HCT116 (cell line): Measurements from ENCODE around the gene PRPF38A. TPM values are rescaled to one million over a fixed set of nuclear protein-coding genes. Genes with fewer than 3 reads are reported as not detected.

Experiments used
- ATAC-seq: fragments of 200-7000 bp; cut with Tn5 transposase; 2 replicates; pipeline ENCODE4 v1.9.1; 2020; ENCODE audit warnings: mild to moderate bottlenecking, moderate library complexity
- BruUV-seq: library from RNA; stranded (reverse); fragments of 400-500 nt; replicated peaks from 2 replicates; lab custom pipeline; 2021; lab: Mats Ljungman, UMichigan
- CTCF ChIA-PET: fragments of 300-600 bp; sonication (Branson Sonifier 250); formaldehyde crosslinking; loops from one replicate; lab custom pipeline; 2021; ENCODE audit warnings: antibody characterized with exemption; lab: Charles Lee
- POLR2A ChIA-PET: fragments of 300-600, 350-600 bp; sonication (Branson Sonifier 250); formaldehyde crosslinking; loops from one replicate; lab custom pipeline; 2021; ENCODE audit warnings: antibody characterized with exemption; lab: Charles Lee
- RAD21 ChIA-PET, 2 experiments: fragments of 300-600 bp; sonication (Branson Sonifier 250); formaldehyde crosslinking; loops; one replicate each; lab custom pipeline; 2023; ENCODE audit warnings: low total read pairs in 2 of 2; ENCODE audit not compliant: uncharacterized antibody in 2 of 2, unreplicated experiment in 2 of 2, low non-redundant PET in 1 of 2; lab: Charles Lee
- DNase-seq: peaks from one replicate; pipeline ENCODE4 v3.0.0-alpha.2; 2010; ENCODE audit warnings: low read depth, low spot score
- H2AFZ ChIP-seq: fragments of 200-600 bp; shearing (Covaris generic), sonication (generic); 2 replicates; pipeline ENCODE4 v1.6.1; 2017; ENCODE audit warnings: low read depth, mixed run types, mixed read lengths, antibody characterized with exemption, low read length; ENCODE audit not compliant: poor library complexity, severe bottlenecking
- H3K27ac ChIP-seq: 2 replicates; pipeline ENCODE4 v1.5.1; 2012; ENCODE audit warnings: low read depth, low read length
- H3K27me3 ChIP-seq: fragments of 200-600 bp; sonication (generic); 2 replicates; pipeline ENCODE4 v1.6.1; 2016; ENCODE audit warnings: mixed run types, low read length, mixed read lengths; ENCODE audit not compliant: insufficient read depth
- H3K36me3 ChIP-seq, 2 experiments: fragments of 200-500 bp in 1 of 2; fragments of 200-600 bp in 1 of 2; sonication (Bioruptor generic) in 1 of 2; sonication (generic) in 1 of 2; 2 replicates each; pipeline versions ENCODE4 v1.5.1 to v1.6.1; 2014 to 2016; ENCODE audit warnings: low read length in 2 of 2, inconsistent platforms in 1 of 2, mixed read lengths in 1 of 2, mixed run types in 1 of 2; ENCODE audit not compliant: insufficient read depth in 2 of 2, control insufficient read depth in 1 of 2
- H3K4me1 ChIP-seq, 2 experiments: fragments of 200-600 bp in 1 of 2; sonication (generic) in 1 of 2; 2 replicates each; pipeline versions ENCODE4 v1.5.1 to v1.6.1; 2012 to 2017; ENCODE audit warnings: low read length in 2 of 2, inconsistent platforms in 1 of 2, mild to moderate bottlenecking in 1 of 2, mixed read lengths in 1 of 2, mixed run types in 1 of 2, moderate library complexity in 1 of 2; ENCODE audit not compliant: insufficient read depth in 2 of 2, control insufficient read depth in 1 of 2
- H3K4me2 ChIP-seq: fragments of 200-600 bp; sonication (generic); 2 replicates; pipeline ENCODE4 v1.6.1; 2017; ENCODE audit warnings: mixed run types, low read length, mixed read lengths
- H3K4me3 ChIP-seq, 2 experiments: fragments of 200-600 bp in 1 of 2; sonication (generic) in 1 of 2; replicated peaks in 1 of 2; 2 replicates each; pipeline ENCODE4 v1.5.1; 2011 to 2016; ENCODE audit warnings: low read length in 2 of 2, control low read depth in 1 of 2, low read depth in 1 of 2, mild to moderate bottlenecking in 1 of 2, mixed read lengths in 1 of 2, mixed run types in 1 of 2
- H3K79me2 ChIP-seq: fragments of 200-600 bp; sonication (generic); 2 replicates; pipeline ENCODE4 v1.6.1; 2017; ENCODE audit warnings: mild to moderate bottlenecking, mixed run types, low read length, moderate library complexity, mixed read lengths; ENCODE audit not compliant: insufficient read depth
- H3K9ac ChIP-seq: fragments of 200-600 bp; sonication (generic); 2 replicates; pipeline ENCODE4 v1.6.1; 2016; ENCODE audit warnings: low read length, mixed read lengths
- H3K9me2 ChIP-seq: fragments of 200-600 bp; sonication (generic), shearing (Covaris generic); 2 replicates; pipeline ENCODE4 v1.6.1; 2017; ENCODE audit warnings: mixed run types, mild to moderate bottlenecking, moderate library complexity; ENCODE audit not compliant: insufficient read depth
- H3K9me3 ChIP-seq, 2 experiments: fragments of 200-500 bp in 1 of 2; fragments of 200-600 bp in 1 of 2; sonication (Bioruptor generic) in 1 of 2; sonication (generic) in 1 of 2; 2 replicates each; pipeline ENCODE4 v1.6.1; 2014 to 2017; ENCODE audit warnings: low read length in 2 of 2, mixed read lengths in 2 of 2, inconsistent platforms in 1 of 2, low read depth in 1 of 2, mild to moderate bottlenecking in 1 of 2, mixed run types in 1 of 2, moderate library complexity in 1 of 2; ENCODE audit not compliant: control insufficient read depth in 1 of 2, insufficient read depth in 1 of 2
- H4K20me1 ChIP-seq: fragments of 200-600 bp; sonication (generic), shearing (Covaris generic); 2 replicates; pipeline ENCODE4 v1.6.1; 2017; ENCODE audit warnings: mixed run types, mild to moderate bottlenecking, moderate library complexity; ENCODE audit not compliant: insufficient read depth
- EGR1 ChIP-seq: IDR thresholded peaks from 2 replicates; pipeline ENCODE4 v1.6.1; 2012; ENCODE audit warnings: low read depth
- SIN3A ChIP-seq: IDR thresholded peaks from 2 replicates; pipeline ENCODE4 v1.6.1; 2012; ENCODE audit warnings: low read depth
- intact Hi-C: fragments of 100-400 bp; cut with micrococcal nuclease; formaldehyde crosslinking; loops from 2 replicates; pipeline ENCODE4 v1.10.0; 2022
- total RNA-seq: library from RNA; stranded (reverse); gene quantifications from one replicate; pipeline ENCODE4 v1.2.1, GENCODE V29; 2021; ENCODE audit not compliant: unreplicated experiment
- TF ChIP-seq, protein P1 (sequence below), 3 experiments: fragments of 200-600 bp in 1 of 3; sonication (generic) in 1 of 3; IDR thresholded peaks in 2 of 3; conservative IDR thresholded peaks in 1 of 3; 2 replicates each; pipeline ENCODE4 v1.5.1; 2012 to 2017; ENCODE audit warnings: low read depth in 2 of 3, low read length in 2 of 3, antibody characterized with exemption in 1 of 3, borderline replicate concordance in 1 of 3, control low read depth in 1 of 3, mild to moderate bottlenecking in 1 of 3, mixed read lengths in 1 of 3, mixed run types in 1 of 3, moderate library complexity in 1 of 3; ENCODE audit not compliant: insufficient read depth in 1 of 3

The PRPF38A gene
- total RNA-seq, 1 experiment from 2014 or later, result 50.2 TPM

DNA sequence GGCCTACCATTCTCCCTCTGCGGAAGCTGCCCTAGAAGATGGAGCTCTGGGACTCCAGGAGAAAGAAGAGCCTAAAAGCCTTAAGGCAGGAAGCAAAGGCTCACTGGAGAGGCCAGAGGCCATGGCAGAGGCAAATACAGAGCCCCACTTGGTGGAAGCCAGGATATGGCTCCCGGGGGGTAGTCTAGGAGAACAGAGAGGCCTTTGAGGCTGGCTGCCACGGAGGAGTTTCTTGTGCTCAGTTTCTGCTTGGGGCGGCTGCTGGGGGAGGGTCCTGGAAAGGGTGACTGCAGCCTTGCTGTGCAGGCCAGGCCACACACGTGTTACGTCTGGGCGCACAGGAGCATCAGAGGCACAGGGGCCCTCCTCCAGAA, 43.8 kb upstream of the PRPF38A start:
- no peak overlapping the region for H2AFZ ChIP-seq
- H3K79me2 ChIP-seq, result peaks cover 20% of the 10 kb centered on the region
- no peaks in the 10 kb centered on the region for H3K9me3 ChIP-seq
- no peaks in the 10 kb centered on the region for H3K27me3 ChIP-seq
- H3K4me3 ChIP-seq, result no peak overlapping the region
- ChIA-PET CTCF (no interaction called here), POLR2A (no interaction called here), RAD21 (no interaction called here)
- no peak overlapping the region for H3K4me2 ChIP-seq
- peaks cover 6 to 14% of the 10 kb centered on the region in 2 experiments; a peak in 3 of 4 replicates for H3K4me1 ChIP-seq
- intact Hi-C loops, result no loop called here
- no peak for DNase-seq
- peaks cover 36 to 40% of the 10 kb centered on the region in 2 experiments for H3K36me3 ChIP-seq
- H3K9ac ChIP-seq, result no peak overlapping the region
- no peak overlapping the region for H3K27ac ChIP-seq
- no peaks in the 10 kb centered on the region for H3K9me2 ChIP-seq
- no TSS peak for BruUV-seq
- no peaks in the 10 kb centered on the region for H4K20me1 ChIP-seq
- no peak for ATAC-seq
- no peak for TF ChIP-seq SIN3A
- TF ChIP-seq, all 23 proteins: peak for 0

DNA sequence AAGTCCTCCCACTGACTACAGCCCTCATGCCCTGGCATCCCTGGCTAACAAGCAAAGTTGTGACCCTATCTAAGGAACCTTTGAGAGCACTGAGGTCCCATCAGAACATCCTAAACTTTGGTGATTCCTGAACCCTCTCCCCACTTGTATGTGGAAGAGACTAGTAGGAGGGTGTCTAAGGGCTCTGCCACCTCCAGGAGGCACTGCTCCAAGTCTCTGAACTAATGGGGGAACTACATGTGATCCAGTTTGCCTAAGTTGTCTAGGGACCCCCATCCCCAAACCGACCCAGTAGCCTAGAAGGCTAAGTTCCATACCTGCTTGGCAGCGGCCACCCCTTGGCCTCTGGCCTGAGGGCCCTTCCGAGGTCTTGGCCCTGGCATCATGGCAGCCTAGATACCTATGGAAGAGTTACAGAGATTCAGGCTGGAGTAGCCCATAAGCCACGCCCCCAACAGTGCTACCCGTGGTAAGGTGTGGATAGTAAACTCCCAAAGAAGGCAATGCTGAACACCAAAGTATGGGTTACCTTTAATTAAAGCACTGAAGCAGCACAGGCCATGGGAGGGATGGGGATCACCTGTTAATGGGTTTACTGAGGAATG, 40.1 kb upstream of the PRPF38A start:
- BruUV-seq, result no TSS peak
- POLR2A ChIA-PET, result interaction anchor here (1.2 kb wide), 1 partner anchor 16 kb away, joined by 3 read pairs; no protein-coding TSS in a partner anchor
- intact Hi-C loops, result no loop called here
- H3K36me3 ChIP-seq, result peaks cover 13 to 20% of the 10 kb centered on the region in 2 experiments
- TF ChIP-seq EGR1, result no peak
- TF ChIP-seq, protein P1, sequence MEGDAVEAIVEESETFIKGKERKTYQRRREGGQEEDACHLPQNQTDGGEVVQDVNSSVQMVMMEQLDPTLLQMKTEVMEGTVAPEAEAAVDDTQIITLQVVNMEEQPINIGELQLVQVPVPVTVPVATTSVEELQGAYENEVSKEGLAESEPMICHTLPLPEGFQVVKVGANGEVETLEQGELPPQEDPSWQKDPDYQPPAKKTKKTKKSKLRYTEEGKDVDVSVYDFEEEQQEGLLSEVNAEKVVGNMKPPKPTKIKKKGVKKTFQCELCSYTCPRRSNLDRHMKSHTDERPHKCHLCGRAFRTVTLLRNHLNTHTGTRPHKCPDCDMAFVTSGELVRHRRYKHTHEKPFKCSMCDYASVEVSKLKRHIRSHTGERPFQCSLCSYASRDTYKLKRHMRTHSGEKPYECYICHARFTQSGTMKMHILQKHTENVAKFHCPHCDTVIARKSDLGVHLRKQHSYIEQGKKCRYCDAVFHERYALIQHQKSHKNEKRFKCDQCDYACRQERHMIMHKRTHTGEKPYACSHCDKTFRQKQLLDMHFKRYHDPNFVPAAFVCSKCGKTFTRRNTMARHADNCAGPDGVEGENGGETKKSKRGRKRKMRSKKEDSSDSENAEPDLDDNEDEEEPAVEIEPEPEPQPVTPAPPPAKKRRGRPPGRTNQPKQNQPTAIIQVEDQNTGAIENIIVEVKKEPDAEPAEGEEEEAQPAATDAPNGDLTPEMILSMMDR (IDR thresholded peaks at IDR 0.05 in 2 of 3, conservative IDR thresholded peaks at IDR 0.05 in 1 of 3; ENCODE audit: borderline replicate concordance in 1 of 3, insufficient read depth in 1 of 3, low read depth in 2 of 3, low read length in 2 of 3), result peak in 2 of 3 experiments; percentile 5 to 22; a peak in 2 of 6 replicates
- H3K9ac ChIP-seq, result peak overlapping the region; percentile 82
- RAD21 ChIA-PET, result no interaction called here
- no peaks in the 10 kb centered on the region for H3K9me3 ChIP-seq
- H3K4me2 ChIP-seq, result peak overlapping the region; percentile 97
- H4K20me1 ChIP-seq, result no peaks in the 10 kb centered on the region
- no peak overlapping the region for H3K27ac ChIP-seq
- no peak overlapping the region for H2AFZ ChIP-seq
- H3K79me2 ChIP-seq, result peaks cover 22% of the 10 kb centered on the region
- no peaks in the 10 kb centered on the region for H3K9me2 ChIP-seq
- CTCF ChIA-PET, result interaction anchor here (1.2 to 1.6 kb wide), 2 partner anchors 16 to 303 kb away, joined by 3 to 6 read pairs; no protein-coding TSS in a partner anchor
- ATAC-seq (no peak), DNase-seq (no peak)
- peak overlapping the region; percentile 71 to 90 for H3K4me3 ChIP-seq
- no peaks in the 10 kb centered on the region for H3K27me3 ChIP-seq
- peaks cover 12 to 37% of the 10 kb centered on the region in 2 experiments; a peak in 3 of 4 replicates for H3K4me1 ChIP-seq
